Immature natural killer cell (primary cell): ENCODE data around the gene CARS1. TPM values are rescaled to one million over a fixed set of nuclear protein-coding genes. Genes with fewer than 3 reads are reported as not detected.

Experiments
- DNase-seq, 3 donors: peaks; one replicate each; pipeline ENCODE4 v3.0.0; 2022; ENCODE audit warnings: mixed read lengths in 1 of 3
- H3K27ac Mint-ChIP-seq, 6 donors: one replicate each; pipeline ENCODE4 v1.8.0; 2020; ENCODE audit warnings: mixed read lengths in 6 of 6, mild to moderate bottlenecking in 5 of 6, inconsistent platforms in 4 of 6, moderate library complexity in 3 of 6
- H3K27me3 Mint-ChIP-seq, 3 donors: one replicate each; pipeline ENCODE4 v1.8.0; 2020 to 2021; ENCODE audit warnings: low read depth in 3 of 3, mild to moderate bottlenecking in 3 of 3, mixed read lengths in 3 of 3, moderate library complexity in 3 of 3, inconsistent platforms in 1 of 3
- H3K36me3 Mint-ChIP-seq, 3 donors: one replicate each; pipeline ENCODE4 v1.8.0; 2020; ENCODE audit warnings: mixed read lengths in 3 of 3, inconsistent platforms in 2 of 3, mild to moderate bottlenecking in 2 of 3
- H3K4me1 Mint-ChIP-seq, 2 donors: one replicate each; pipeline ENCODE4 v1.8.0; 2020; ENCODE audit warnings: inconsistent platforms in 2 of 2, mild to moderate bottlenecking in 2 of 2, mixed read lengths in 2 of 2, moderate library complexity in 1 of 2
- H3K4me3 Mint-ChIP-seq, 5 donors: one replicate each; pipeline ENCODE4 v1.8.0; 2020; ENCODE audit warnings: mild to moderate bottlenecking in 5 of 5, mixed read lengths in 5 of 5, inconsistent platforms in 3 of 5, moderate library complexity in 3 of 5
- H3K9me3 Mint-ChIP-seq, 6 donors: one replicate each; pipeline ENCODE4 v1.8.0; 2020; ENCODE audit warnings: mild to moderate bottlenecking in 6 of 6, mixed read lengths in 6 of 6, inconsistent platforms in 4 of 6, moderate library complexity in 3 of 6
- polyA plus RNA-seq, 3 donors: library from polyadenylated mRNA; unstranded; fragments of 300-500 nt; fragmentation: Illumina TruSeq; gene quantifications; one replicate each; pipeline ENCODE4 v1.2.3, GENCODE V29; 2021

CARS1 gene
- polyA plus RNA-seq, 3 donors from 2014 or later = 32.6 to 48.9 (median 44.2) TPM

DNA sequence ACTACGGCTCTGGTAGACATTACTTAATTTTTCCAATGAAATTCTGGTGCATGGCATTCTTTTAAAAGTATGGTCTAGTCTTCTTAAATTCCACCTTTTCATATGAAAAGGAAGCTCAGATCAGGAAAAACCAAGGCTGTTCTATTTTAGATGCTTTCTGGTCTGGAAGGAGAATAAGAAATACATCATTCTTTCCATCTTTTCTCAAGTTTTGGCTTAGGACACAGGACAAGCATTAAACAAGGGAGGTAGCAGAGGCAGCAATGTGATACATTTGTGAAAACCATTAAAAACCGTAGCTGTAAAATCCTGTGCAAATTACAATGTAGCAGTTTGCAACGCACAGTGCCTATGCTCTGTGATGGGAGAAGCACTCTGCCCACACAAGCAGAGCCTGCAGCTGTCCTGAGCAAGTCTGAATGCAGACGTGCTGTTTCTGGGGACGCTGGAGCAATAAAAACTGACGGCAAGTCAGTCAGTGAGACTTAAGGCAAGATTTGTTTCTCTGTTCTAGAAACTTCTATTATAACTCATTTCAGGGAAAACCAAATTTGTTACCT, 88.8 kb downstream of the CARS1 start:
- H3K4me3 Mint-ChIP-seq = no peak overlapping the region
- no peak overlapping the region for H3K27ac Mint-ChIP-seq
- H3K9me3 Mint-ChIP-seq = no peaks in the 10 kb centered on the region
- peaks cover 28 to 57% (median 38%) of the 10 kb centered on the region in 3 donors for H3K36me3 Mint-ChIP-seq
- H3K27me3 Mint-ChIP-seq = peaks cover 0 to 2% (median 2%) of the 10 kb centered on the region in 3 donors
- no peak for DNase-seq
- peaks cover 6 to 13% of the 10 kb centered on the region in 2 donors for H3K4me1 Mint-ChIP-seq

DNA sequence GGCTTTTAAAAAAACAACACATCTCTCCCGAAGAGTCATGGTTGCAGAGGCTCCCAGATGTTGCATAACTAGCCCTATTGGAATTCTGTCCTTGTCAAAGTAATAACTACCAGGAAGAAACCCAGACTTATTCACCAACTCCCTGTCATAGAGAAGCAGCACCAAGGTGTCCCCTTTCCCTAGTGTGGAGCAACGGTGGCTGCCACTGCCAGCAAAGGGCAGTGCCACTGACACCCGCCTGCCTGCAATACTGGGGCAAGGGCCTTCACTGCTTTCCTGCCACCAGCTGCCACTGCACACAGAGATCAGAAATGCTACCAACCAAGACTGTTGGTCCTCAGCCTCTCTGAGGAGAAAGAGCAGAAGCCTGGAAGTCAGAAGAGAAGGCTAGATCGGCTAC, 92.4 kb downstream of the CARS1 start:
- H3K27ac Mint-ChIP-seq = no peak overlapping the region
- no peaks in the 10 kb centered on the region for H3K9me3 Mint-ChIP-seq
- H3K36me3 Mint-ChIP-seq = peaks cover 24 to 63% (median 43%) of the 10 kb centered on the region in 3 donors
- no peak for DNase-seq
- peaks cover 0 to 3% (median 2%) of the 10 kb centered on the region in 3 donors for H3K27me3 Mint-ChIP-seq
- no peak overlapping the region for H3K4me3 Mint-ChIP-seq
- peaks cover 16 to 28% of the 10 kb centered on the region in 2 donors for H3K4me1 Mint-ChIP-seq

DNA sequence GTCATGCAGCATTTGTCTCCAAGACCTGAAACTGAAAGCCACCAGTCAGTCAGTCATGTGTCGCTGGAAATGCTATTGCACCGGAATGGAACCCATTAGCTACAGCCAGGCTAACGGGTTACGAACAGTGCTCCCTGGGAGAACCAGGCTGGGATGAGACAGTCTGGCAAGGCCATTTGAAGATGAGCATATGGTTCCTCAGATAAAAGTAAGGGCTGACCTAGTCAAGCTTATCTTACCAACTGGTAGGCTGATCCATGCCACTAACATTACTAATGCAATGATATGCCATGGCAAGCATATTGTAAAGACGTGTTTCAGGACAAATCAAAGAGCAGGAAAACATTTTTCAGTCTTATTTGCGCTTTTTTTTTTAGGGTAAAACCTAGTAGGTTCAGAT, 93.5 kb downstream of the CARS1 start:
- Mint-ChIP-seq H3K27ac (no peak overlapping the region), H3K9me3 (no peaks in the 10 kb centered on the region), H3K36me3 (peaks cover 23 to 72% (median 47%) of the 10 kb centered on the region in 3 donors), H3K4me1 (peaks cover 16 to 28% of the 10 kb centered on the region in 2 donors), H3K4me3 (no peak overlapping the region), H3K27me3 (peaks cover 0 to 3% (median 2%) of the 10 kb centered on the region in 3 donors)
- DNase-seq = no peak

DNA sequence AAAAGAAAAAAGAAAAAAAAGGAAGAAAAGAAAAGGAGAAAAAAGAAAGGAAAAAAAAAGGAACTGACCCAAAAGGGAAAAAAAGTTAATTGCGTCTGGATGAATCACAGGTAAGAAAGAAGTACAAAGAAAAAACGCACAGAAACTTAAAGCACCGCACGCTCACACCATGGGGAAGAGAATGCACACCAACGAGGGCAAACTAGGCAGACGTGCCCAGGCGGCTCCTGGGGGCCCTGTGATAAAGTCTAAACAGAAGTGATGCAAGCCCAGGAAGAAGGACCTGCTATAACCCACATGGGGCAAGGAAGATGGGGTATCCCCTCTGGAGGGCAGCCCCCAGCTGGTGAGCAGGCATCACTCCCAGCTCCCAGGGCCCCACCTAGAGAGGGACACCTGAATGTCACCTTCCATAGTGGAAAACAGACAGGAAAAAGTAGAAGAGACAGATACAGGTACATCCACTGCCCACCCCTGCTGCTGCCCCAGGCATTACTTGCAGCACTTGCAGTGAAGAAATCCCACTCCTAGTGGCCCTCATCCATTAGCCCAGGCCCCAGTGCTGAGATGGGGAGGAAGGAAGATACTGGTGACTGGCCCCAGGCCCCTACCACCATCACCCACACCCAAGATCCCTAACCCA, 94.0 kb downstream of the CARS1 start:
- H3K9me3 Mint-ChIP-seq = no peaks in the 10 kb centered on the region
- peaks cover 16 to 28% of the 10 kb centered on the region in 2 donors for H3K4me1 Mint-ChIP-seq
- peaks cover 0 to 3% (median 2%) of the 10 kb centered on the region in 3 donors for H3K27me3 Mint-ChIP-seq
- no peak overlapping the region for H3K4me3 Mint-ChIP-seq
- peak overlapping the region in 1 of 6 donors; percentile 63 for H3K27ac Mint-ChIP-seq
- DNase-seq = no peak
- peaks cover 23 to 73% (median 49%) of the 10 kb centered on the region in 3 donors for H3K36me3 Mint-ChIP-seq

DNA sequence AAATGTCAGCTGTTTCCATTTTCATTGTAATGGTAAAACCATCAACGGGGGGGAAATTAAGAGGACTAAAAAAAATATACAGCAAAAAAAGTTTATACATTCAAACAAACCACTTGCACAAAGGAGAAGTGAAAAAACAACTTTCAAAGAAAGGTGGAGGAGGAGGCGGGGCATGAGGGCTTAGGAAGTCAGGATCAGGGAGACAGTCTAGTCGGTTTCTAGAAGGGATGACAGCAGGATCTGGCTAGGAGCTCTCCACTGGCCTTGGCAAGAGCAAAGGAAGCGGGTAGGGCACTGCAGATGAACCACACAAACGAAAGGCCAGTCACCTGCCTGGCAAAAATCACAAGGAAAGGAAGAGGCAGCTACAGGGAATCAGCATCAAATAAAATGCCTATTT, 96.1 kb downstream of the CARS1 start:
- H3K4me3 Mint-ChIP-seq = no peak overlapping the region
- no peak for DNase-seq
- peaks cover 0 to 3% (median 2%) of the 10 kb centered on the region in 3 donors for H3K27me3 Mint-ChIP-seq
- H3K4me1 Mint-ChIP-seq = peaks cover 10 to 28% of the 10 kb centered on the region in 2 donors
- no peaks in the 10 kb centered on the region for H3K9me3 Mint-ChIP-seq
- peaks cover 24 to 75% (median 58%) of the 10 kb centered on the region in 3 donors for H3K36me3 Mint-ChIP-seq
- peak overlapping the region in 4 of 6 donors; percentile 28 to 69 (median 56) for H3K27ac Mint-ChIP-seq

DNA sequence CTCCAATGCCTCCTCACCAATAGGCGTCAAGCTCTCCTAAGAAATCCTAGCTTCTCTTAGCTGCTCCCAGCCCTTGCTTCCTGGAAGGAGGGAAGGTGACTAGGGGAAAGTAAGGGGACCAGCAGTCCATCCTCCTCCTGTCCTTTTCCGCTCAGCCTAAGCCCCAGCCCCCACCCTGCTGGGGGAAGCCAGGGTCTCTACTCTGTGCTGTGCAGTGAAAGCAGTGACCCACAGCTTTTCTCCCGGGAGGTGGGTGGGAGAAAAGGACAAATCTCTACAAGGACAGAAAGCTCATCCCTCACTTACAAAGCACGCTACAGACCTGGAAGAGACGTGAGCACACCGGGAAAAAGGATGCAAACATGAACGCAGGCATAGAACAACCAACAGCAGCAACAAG, 97.1 kb downstream of the CARS1 start:
- peaks cover 0 to 3% (median 2%) of the 10 kb centered on the region in 3 donors for H3K27me3 Mint-ChIP-seq
- H3K9me3 Mint-ChIP-seq = no peaks in the 10 kb centered on the region
- peaks cover 10 to 28% of the 10 kb centered on the region in 2 donors for H3K4me1 Mint-ChIP-seq
- H3K36me3 Mint-ChIP-seq = peaks cover 22 to 76% (median 58%) of the 10 kb centered on the region in 3 donors
- no peak overlapping the region for H3K4me3 Mint-ChIP-seq
- no peak for DNase-seq
- H3K27ac Mint-ChIP-seq = peak overlapping the region in 1 of 6 donors; percentile 7

DNA sequence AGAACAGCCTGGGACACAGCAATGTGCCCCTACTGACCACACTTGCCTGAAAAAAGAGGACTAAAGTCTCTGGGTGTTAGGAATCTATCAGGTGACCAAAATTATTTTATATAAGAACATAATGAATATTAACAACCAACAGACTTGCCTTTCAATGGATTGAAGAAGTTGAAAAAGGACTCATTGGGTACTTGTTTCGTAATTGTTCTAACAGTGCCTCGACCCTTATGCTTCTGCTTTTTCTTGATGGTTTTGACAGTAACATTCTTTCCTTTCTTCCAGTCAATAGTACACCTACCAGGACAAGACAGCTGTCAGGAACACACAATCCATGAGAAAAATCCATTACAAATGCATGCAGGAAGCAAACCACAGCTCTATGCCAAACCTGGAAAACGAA, 99.0 kb downstream of the CARS1 start:
- Mint-ChIP-seq H3K36me3 (peaks cover 17 to 77% (median 50%) of the 10 kb centered on the region in 3 donors), H3K4me1 (peaks cover 10 to 19% of the 10 kb centered on the region in 2 donors), H3K4me3 (no peak overlapping the region), H3K27ac (no peak overlapping the region), H3K9me3 (no peaks in the 10 kb centered on the region), H3K27me3 (peaks cover 2 to 4% (median 3%) of the 10 kb centered on the region in 3 donors)
- DNase-seq = no peak

DNA sequence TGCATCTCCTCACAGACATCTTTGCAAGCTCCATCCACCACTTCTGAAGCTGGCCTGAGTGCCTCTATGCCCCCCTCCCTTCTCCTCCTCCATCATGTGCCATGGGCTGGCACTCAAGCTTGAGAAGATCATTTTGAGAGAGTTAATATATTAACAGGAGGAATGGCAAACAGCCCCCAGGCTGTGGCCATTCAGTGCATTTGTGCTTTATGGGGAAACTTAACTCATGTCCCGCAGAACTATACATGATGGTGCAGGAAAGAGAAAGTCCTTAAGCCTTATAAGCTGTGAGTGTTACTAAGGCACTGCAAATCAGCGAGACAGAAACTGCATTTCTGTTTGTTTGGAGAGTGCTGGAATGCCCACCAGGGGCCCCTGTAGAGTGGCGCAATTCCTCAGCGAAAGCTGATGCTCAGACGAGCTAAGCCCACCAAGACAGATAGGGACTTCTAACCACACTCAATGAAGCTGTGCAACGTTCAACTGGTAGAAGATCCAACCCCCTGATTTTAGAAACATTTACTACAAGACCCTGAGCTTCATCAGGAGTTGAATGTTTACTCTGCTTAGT, 101.2 kb downstream of the CARS1 start:
- Mint-ChIP-seq H3K27ac (no peak overlapping the region), H3K27me3 (peaks cover 0 to 4% (median 4%) of the 10 kb centered on the region in 3 donors), H3K36me3 (peaks cover 23 to 81% (median 39%) of the 10 kb centered on the region in 3 donors), H3K9me3 (no peaks in the 10 kb centered on the region), H3K4me3 (no peak overlapping the region), H3K4me1 (peaks cover 17 to 22% of the 10 kb centered on the region in 2 donors)
- no peak for DNase-seq

DNA sequence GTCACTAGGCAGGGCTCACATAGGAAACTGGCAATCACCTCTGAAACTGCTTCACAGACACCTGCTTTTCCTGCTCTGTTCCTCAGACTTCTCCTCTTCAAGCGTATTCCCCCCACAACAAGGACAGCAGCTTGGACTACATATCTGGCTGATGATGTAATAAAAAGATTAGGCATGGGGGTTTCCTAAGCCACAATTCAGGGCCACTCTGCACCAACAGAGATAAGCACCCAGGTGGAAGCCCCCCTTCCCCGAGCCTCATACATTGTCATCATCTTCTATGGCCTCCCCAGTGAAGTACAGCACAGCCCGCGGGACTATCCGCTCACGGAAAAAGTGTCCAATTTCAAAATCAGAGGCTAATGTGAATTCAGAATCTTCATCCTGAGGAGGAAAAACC, 103.0 kb downstream of the CARS1 start:
- Mint-ChIP-seq H3K9me3 (no peaks in the 10 kb centered on the region), H3K4me1 (peaks cover 19 to 30% of the 10 kb centered on the region in 2 donors), H3K27me3 (peaks cover 0 to 6% (median 4%) of the 10 kb centered on the region in 3 donors), H3K27ac (peak overlapping the region in 3 of 6 donors; percentile 16 to 40 (median 34)), H3K4me3 (no peak overlapping the region), H3K36me3 (peaks cover 19 to 82% (median 48%) of the 10 kb centered on the region in 3 donors)
- no peak for DNase-seq

DNA sequence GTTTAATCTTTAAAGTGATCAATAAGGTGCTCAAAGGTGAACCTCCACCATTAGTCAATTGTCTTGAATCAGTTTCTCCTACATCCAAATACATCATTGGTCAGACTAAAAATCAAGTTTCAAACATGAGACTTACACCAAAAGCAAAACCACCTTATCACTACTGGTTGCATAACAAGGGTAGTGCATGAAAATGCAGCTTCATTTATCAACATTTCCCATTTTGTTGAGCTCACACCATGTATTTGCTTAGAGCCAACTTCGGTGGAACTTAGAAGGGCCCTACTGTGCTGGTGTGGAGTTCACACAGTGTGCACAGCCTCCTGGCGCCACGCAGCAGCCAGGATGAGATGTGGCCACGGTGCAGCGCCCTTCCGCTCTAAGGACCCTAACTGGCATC, 104.9 kb downstream of the CARS1 start:
- Mint-ChIP-seq H3K4me3 (no peak overlapping the region), H3K27ac (peak overlapping the region in 3 of 6 donors; percentile 23 to 86 (median 67)), H3K27me3 (peaks cover 0 to 6% (median 6%) of the 10 kb centered on the region in 3 donors), H3K9me3 (no peaks in the 10 kb centered on the region), H3K4me1 (peaks cover 19 to 30% of the 10 kb centered on the region in 2 donors), H3K36me3 (peaks cover 23 to 83% (median 40%) of the 10 kb centered on the region in 3 donors)
- DNase-seq = no peak

DNA sequence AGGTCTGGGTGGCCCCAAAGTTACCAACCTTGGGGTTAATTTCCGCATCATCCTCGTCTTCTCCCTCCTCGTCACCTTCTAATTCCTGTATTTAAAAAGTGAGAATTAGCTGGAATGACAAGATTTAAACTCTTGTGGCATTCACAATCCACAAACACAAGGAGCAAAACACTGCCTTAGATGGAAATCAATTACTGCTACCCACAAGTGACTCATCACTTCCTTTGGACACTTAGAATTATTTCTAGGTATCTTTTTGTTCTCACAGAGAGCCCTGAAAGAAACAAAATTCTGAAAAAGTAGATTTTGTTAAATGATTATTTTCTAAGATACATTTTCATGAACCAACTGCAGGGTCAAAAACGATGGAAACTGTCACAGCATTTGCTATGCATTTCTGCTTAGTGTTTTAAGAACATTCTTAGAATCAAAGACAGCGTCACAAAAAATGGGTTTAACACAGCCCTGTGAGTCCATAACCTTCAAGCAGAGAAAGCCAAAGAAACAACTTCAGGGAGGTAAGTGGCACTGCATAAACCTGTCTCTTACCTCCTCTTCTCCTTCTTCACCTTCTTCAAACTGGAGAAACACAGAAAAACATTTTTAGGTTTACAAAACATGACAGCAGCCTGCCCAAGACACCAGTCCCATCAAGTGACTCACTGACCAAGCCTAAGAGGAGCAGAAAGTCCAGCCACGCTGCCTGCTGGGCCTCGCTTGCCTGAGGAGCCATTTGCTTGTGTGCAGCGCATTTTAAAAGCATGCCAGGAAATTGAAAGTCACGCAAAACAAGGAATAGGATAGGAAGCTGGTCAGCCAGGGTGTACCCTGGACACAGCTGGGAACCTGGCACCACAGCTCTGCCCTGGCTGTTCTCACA, 105.8 kb downstream of the CARS1 start:
- H3K36me3 Mint-ChIP-seq = peaks cover 24 to 80% (median 32%) of the 10 kb centered on the region in 3 donors

More for the DNA sequence above, 105.8 kb downstream of the CARS1 start:
- H3K9me3 Mint-ChIP-seq = no peaks in the 10 kb centered on the region
- DNase-seq = peak in 1 of 3 donors; percentile 14
- H3K27ac Mint-ChIP-seq = peak overlapping the region in 5 of 6 donors; percentile 71 to 89 (median 84)
- H3K4me3 Mint-ChIP-seq = peak overlapping the region in 4 of 5 donors; percentile 21 to 67 (median 34)
- H3K4me1 Mint-ChIP-seq = peaks cover 23 to 37% of the 10 kb centered on the region in 2 donors
- H3K27me3 Mint-ChIP-seq = peaks cover 0 to 6% (median 6%) of the 10 kb centered on the region in 3 donors
